ENCODE measurements around the gene SLC35C1. TPM values are rescaled to one million over a fixed set of nuclear protein-coding genes. Genes with fewer than 3 reads are reported as not detected.

SLC35C1 gene
- total RNA-seq, 1 experiment from 2014 or later = 10.4 TPM

GRCh38 chr11:45804761-45805304, at the start of gene SLC35C1 (continued):
- TF ChIP-seq, protein P1, sequence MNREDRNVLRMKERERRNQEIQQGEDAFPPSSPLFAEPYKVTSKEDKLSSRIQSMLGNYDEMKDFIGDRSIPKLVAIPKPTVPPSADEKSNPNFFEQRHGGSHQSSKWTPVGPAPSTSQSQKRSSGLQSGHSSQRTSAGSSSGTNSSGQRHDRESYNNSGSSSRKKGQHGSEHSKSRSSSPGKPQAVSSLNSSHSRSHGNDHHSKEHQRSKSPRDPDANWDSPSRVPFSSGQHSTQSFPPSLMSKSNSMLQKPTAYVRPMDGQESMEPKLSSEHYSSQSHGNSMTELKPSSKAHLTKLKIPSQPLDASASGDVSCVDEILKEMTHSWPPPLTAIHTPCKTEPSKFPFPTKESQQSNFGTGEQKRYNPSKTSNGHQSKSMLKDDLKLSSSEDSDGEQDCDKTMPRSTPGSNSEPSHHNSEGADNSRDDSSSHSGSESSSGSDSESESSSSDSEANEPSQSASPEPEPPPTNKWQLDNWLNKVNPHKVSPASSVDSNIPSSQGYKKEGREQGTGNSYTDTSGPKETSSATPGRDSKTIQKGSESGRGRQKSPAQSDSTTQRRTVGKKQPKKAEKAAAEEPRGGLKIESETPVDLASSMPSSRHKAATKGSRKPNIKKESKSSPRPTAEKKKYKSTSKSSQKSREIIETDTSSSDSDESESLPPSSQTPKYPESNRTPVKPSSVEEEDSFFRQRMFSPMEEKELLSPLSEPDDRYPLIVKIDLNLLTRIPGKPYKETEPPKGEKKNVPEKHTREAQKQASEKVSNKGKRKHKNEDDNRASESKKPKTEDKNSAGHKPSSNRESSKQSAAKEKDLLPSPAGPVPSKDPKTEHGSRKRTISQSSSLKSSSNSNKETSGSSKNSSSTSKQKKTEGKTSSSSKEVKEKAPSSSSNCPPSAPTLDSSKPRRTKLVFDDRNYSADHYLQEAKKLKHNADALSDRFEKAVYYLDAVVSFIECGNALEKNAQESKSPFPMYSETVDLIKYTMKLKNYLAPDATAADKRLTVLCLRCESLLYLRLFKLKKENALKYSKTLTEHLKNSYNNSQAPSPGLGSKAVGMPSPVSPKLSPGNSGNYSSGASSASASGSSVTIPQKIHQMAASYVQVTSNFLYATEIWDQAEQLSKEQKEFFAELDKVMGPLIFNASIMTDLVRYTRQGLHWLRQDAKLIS (CRISPR knock-in tag; IDR thresholded peaks at IDR 0.05; ENCODE audit: borderline replicate concordance) = no peak
- TF ChIP-seq, protein P2, sequence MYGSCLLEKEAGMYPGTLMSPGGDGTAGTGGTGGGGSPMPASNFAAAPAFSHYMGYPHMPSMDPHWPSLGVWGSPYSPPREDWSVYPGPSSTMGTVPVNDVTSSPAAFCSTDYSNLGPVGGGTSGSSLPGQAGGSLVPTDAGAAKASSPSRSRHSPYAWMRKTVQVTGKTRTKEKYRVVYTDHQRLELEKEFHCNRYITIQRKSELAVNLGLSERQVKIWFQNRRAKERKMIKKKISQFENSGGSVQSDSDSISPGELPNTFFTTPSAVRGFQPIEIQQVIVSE (CRISPR knock-in tag; IDR thresholded peaks at IDR 0.05; ENCODE audit: borderline replicate concordance) = no peak
- TF ChIP-seq, protein P3, sequence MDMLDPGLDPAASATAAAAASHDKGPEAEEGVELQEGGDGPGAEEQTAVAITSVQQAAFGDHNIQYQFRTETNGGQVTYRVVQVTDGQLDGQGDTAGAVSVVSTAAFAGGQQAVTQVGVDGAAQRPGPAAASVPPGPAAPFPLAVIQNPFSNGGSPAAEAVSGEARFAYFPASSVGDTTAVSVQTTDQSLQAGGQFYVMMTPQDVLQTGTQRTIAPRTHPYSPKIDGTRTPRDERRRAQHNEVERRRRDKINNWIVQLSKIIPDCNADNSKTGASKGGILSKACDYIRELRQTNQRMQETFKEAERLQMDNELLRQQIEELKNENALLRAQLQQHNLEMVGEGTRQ (CRISPR knock-in tag; IDR thresholded peaks at IDR 0.05) = peak; percentile 87

- CTCF ChIA-PET = interaction anchor here (1.3 to 6.3 kb wide), 5 partner anchors 16 to 415 kb away, joined by 4 to 69 read pairs (median 7); no protein-coding TSS in a partner anchor
- no peak overlapping the region for H3K27ac Mint-ChIP-seq
- no peaks in the 10 kb centered on the region for H3K36me3 Mint-ChIP-seq
- DNase-seq (ENCODE audit: low spot score) (no peak), ATAC-seq (no peak; the same call in 1 of the 2 replicates)
- POLR2A ChIA-PET = no interaction called here
- no peak overlapping the region for H3K4me3 Mint-ChIP-seq
- H3K9me3 Mint-ChIP-seq = no peaks in the 10 kb centered on the region
- H3K4me1 Mint-ChIP-seq = peaks cover 37% of the 10 kb centered on the region
- no peaks in the 10 kb centered on the region; the same call in 1 of the 2 replicates for H3K27me3 Mint-ChIP-seq (ENCODE audit: low read depth)
- TF ChIP-seq, protein P1 (CRISPR knock-in tag; IDR thresholded peaks at IDR 0.05; ENCODE audit: borderline replicate concordance) = no peak
- TF ChIP-seq, protein P3 (CRISPR knock-in tag; IDR thresholded peaks at IDR 0.05) = no peak
- TF ChIP-seq ZNF263 (CRISPR knock-in tag; IDR thresholded peaks at IDR 0.05; ENCODE audit: low read depth) (no peak), CTCF (IDR thresholded peaks at IDR 0.05) (no peak), JUN (CRISPR knock-in tag; IDR thresholded peaks at IDR 0.05) (no peak), GTF2I (CRISPR knock-in tag; conservative IDR thresholded peaks at IDR 0.05) (no peak), ZNF232 (CRISPR knock-in tag; IDR thresholded peaks at IDR 0.05) (no peak), ZNF423 (CRISPR knock-in tag; IDR thresholded peaks at IDR 0.05) (no peak), TCF7 (CRISPR knock-in tag; IDR thresholded peaks at IDR 0.05; ENCODE audit: low read depth) (no peak), TEAD1 (CRISPR knock-in tag; IDR thresholded peaks at IDR 0.05) (no peak), CREB1 (CRISPR knock-in tag; IDR thresholded peaks at IDR 0.05) (no peak), ERG (CRISPR knock-in tag; IDR thresholded peaks at IDR 0.05) (no peak), USF1 (CRISPR knock-in tag; IDR thresholded peaks at IDR 0.05) (no peak)
- TF ChIP-seq, protein P4, sequence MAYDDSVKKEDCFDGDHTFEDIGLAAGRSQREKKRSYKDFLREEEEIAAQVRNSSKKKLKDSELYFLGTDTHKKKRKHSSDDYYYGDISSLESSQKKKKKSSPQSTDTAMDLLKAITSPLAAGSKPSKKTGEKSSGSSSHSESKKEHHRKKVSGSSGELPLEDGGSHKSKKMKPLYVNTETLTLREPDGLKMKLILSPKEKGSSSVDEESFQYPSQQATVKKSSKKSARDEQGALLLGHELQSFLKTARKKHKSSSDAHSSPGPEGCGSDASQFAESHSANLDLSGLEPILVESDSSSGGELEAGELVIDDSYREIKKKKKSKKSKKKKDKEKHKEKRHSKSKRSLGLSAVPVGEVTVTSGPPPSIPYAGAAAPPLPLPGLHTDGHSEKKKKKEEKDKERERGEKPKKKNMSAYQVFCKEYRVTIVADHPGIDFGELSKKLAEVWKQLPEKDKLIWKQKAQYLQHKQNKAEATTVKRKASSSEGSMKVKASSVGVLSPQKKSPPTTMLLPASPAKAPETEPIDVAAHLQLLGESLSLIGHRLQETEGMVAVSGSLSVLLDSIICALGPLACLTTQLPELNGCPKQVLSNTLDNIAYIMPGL (CRISPR knock-in tag; IDR thresholded peaks at IDR 0.05) = no peak
- TF ChIP-seq, protein P5, sequence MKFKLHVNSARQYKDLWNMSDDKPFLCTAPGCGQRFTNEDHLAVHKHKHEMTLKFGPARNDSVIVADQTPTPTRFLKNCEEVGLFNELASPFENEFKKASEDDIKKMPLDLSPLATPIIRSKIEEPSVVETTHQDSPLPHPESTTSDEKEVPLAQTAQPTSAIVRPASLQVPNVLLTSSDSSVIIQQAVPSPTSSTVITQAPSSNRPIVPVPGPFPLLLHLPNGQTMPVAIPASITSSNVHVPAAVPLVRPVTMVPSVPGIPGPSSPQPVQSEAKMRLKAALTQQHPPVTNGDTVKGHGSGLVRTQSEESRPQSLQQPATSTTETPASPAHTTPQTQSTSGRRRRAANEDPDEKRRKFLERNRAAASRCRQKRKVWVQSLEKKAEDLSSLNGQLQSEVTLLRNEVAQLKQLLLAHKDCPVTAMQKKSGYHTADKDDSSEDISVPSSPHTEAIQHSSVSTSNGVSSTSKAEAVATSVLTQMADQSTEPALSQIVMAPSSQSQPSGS (CRISPR knock-in tag; IDR thresholded peaks at IDR 0.05; ENCODE audit: borderline replicate concordance, low read depth) = no peak
Measured at GRCh38 chr11:45755281-45755859, 49.6 kb upstream of the SLC35C1 start.

All from WTC11 (cell line).